ENCODE results near the gene C22orf15.
A peak's percentile ranks its signal among the peaks of the same experiment; 100 is the strongest.

C22orf15 gene

GRCh38 chr22:23743303-23743705 is 19.5 kb upstream of the C22orf15 start:
- DNase-seq (ENCODE audit: low read depth, low spot score): no peak
- H3K4me3 ChIP-seq (ENCODE audit: low read depth, low read length): no peak overlapping the region
- in situ Hi-C loops (cut with HindIII; ENCODE audit: low sequenced_read_pairs): no loop called here
- no peak for TF ChIP-seq CTCF (IDR thresholded peaks at IDR 0.05; ENCODE audit: low read depth, low read length)

GRCh38 chr22:23744001-23744400 is 18.8 kb upstream of the C22orf15 start:
- no peak for TF ChIP-seq CTCF (IDR thresholded peaks at IDR 0.05; ENCODE audit: low read depth, low read length)
- H3K4me3 ChIP-seq (ENCODE audit: low read depth, low read length): no peak overlapping the region
- DNase-seq (ENCODE audit: low read depth, low spot score): no peak
- in situ Hi-C loops (cut with HindIII; ENCODE audit: low sequenced_read_pairs): no loop called here

- no peak for DNase-seq (ENCODE audit: low read depth, low spot score)
- no peak for TF ChIP-seq CTCF (IDR thresholded peaks at IDR 0.05; ENCODE audit: low read depth, low read length)
- H3K4me3 ChIP-seq (ENCODE audit: low read depth, low read length): no peak overlapping the region
- in situ Hi-C loops (cut with HindIII; ENCODE audit: low sequenced_read_pairs): no loop called here
Observed at GRCh38 chr22:23744485-23744884, 18.3 kb upstream of the C22orf15 start.

GRCh38 chr22:23745791-23746190 is 17.0 kb upstream of the C22orf15 start:
- TF ChIP-seq CTCF (IDR thresholded peaks at IDR 0.05; ENCODE audit: low read depth, low read length): no peak
- H3K4me3 ChIP-seq (ENCODE audit: low read depth, low read length): no peak overlapping the region
- in situ Hi-C loops (cut with HindIII; ENCODE audit: low sequenced_read_pairs): no loop called here
- DNase-seq (ENCODE audit: low read depth, low spot score): no peak

GRCh38 chr22:23749841-23750301 is 12.9 kb upstream of the C22orf15 start:
- TF ChIP-seq CTCF (IDR thresholded peaks at IDR 0.05; ENCODE audit: low read depth, low read length): no peak
- H3K4me3 ChIP-seq (ENCODE audit: low read depth, low read length): peak overlapping the region; percentile 78
- in situ Hi-C loops (cut with HindIII; ENCODE audit: low sequenced_read_pairs): no loop called here
- no peak for DNase-seq (ENCODE audit: low read depth, low spot score)

- TF ChIP-seq CTCF (IDR thresholded peaks at IDR 0.05; ENCODE audit: low read depth, low read length): no peak
- in situ Hi-C loops (cut with HindIII; ENCODE audit: low sequenced_read_pairs): no loop called here
- H3K4me3 ChIP-seq (ENCODE audit: low read depth, low read length): peak overlapping the region; percentile 78
- DNase-seq (ENCODE audit: low read depth, low spot score): no peak
Observed at GRCh38 chr22:23750367-23750713, 12.4 kb upstream of the C22orf15 start.
